Endothelial cell of coronary artery (primary cell): ENCODE results near the gene TCF20. TPM values are rescaled to one million over a fixed set of nuclear protein-coding genes. Genes with fewer than 3 reads are reported as not detected.

ENCODE experiments used
- total RNA-seq: library from RNA; depleted of rRNA; stranded (reverse); fragments of >200 nt; gene quantifications from 2 replicates; pipeline ENCODE4 v1.2.3, GENCODE V29; 2014

Gene TCF20
- 15.4 and 16.8 TPM in 2 replicates for total RNA-seq

DNA sequence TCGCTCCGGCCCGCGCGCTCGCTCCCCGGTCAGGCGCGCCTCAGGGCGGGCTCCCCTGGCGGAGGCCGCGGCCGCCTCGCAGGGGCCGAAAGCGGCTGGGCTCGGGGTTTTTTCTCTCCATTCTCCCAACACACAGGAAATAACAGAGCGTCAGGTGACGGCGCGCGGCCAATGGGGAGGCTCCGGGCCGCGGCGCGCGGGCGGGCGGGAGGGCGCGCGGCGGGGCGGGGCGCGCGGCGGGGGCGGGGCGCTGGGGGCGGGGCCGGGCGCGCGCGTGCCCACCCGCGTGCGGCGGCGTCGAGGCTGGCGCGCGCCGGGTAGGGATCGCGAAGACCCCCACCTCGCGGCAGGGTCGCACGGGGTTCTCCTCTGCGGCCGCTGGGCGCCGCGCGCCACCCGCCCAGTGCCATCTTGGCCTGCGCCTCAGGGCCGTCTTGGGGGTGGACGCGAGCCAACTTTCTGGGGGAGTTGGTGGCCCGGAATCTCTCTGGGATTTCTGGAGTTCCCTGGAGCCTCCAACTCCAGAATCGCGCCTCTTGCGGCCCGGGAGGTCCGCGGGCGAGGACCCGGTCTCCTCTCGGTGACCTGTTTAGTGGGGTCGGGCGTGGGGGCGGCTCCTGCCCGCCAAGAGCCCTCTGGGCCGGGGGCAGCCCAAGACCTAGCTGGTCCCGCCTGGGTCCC is at the start of gene TCF20:
Gene TCF20 (minus strand): TSS at position 144 of the 681 bp plus-strand sequence. CDS start 55,348 bp downstream, outside the sequence.

Other genes with a start within 250 kb of the TCF20 start
- 32.3 and 36.1 TPM in 2 replicates for gene NAGA, start 199.8 kb downstream of the TCF20 start, total RNA-seq
- gene PHETA2, start 196.4 kb downstream of the TCF20 start, total RNA-seq: 16.3 and 22.4 TPM in 2 replicates
- gene SMDT1, start 191.0 kb downstream of the TCF20 start, total RNA-seq: 11.1 and 13.6 TPM in 2 replicates
- gene NDUFA6, start 179.9 kb downstream of the TCF20 start, total RNA-seq: 48.8 and 56.4 TPM in 2 replicates
- gene CYP2D6, start 139.8 kb downstream of the TCF20 start, total RNA-seq: 0.18 and 0.19 TPM in 2 replicates
- gene NFAM1, start 161.8 kb upstream of the TCF20 start, total RNA-seq: not detected in 2 replicates
- 39.2 and 44.5 TPM in 2 replicates for gene RRP7A, start 249.1 kb upstream of the TCF20 start, total RNA-seq